Stomach smooth muscle (tissue), 2 donors: ENCODE data around the gene TLE6.
A peak's percentile ranks its signal among the peaks of the same experiment; 100 is the strongest.

Source experiments
- H3K27ac ChIP-seq: one replicate; pipeline ENCODE4 v1.7.0; 2013; ENCODE audit warnings: mild to moderate bottlenecking, low read length, inconsistent platforms
- H3K27me3 ChIP-seq, 2 donors: one replicate each; pipeline ENCODE4 v1.7.0; 2013; ENCODE audit warnings: low read length in 2 of 2; ENCODE audit not compliant: insufficient read depth in 2 of 2, control insufficient read depth in 1 of 2
- H3K36me3 ChIP-seq, 2 donors: one replicate each; pipeline ENCODE4 v1.7.0; 2013; ENCODE audit warnings: low read length in 2 of 2; ENCODE audit not compliant: control insufficient read depth in 2 of 2, insufficient read depth in 2 of 2
- H3K4me1 ChIP-seq: one replicate; pipeline ENCODE4 v1.7.0; 2013; ENCODE audit warnings: low read length; ENCODE audit not compliant: control insufficient read depth, insufficient read depth
- H3K4me3 ChIP-seq, 2 donors: one replicate each; pipeline ENCODE4 v1.7.0; 2013; ENCODE audit warnings: low read length in 2 of 2
- H3K9ac ChIP-seq, 2 donors: one replicate each; pipeline ENCODE4 v1.7.0; 2013; ENCODE audit warnings: low read length in 2 of 2, mild to moderate bottlenecking in 1 of 2
- H3K9me3 ChIP-seq, 2 donors: one replicate each; pipeline ENCODE4 v1.7.0; 2013; ENCODE audit warnings: low read length in 2 of 2; ENCODE audit not compliant: control insufficient read depth in 2 of 2
- donor health status: healthy.
- donor health status: Pancreatic carcinoma.

The TLE6 gene

DNA sequence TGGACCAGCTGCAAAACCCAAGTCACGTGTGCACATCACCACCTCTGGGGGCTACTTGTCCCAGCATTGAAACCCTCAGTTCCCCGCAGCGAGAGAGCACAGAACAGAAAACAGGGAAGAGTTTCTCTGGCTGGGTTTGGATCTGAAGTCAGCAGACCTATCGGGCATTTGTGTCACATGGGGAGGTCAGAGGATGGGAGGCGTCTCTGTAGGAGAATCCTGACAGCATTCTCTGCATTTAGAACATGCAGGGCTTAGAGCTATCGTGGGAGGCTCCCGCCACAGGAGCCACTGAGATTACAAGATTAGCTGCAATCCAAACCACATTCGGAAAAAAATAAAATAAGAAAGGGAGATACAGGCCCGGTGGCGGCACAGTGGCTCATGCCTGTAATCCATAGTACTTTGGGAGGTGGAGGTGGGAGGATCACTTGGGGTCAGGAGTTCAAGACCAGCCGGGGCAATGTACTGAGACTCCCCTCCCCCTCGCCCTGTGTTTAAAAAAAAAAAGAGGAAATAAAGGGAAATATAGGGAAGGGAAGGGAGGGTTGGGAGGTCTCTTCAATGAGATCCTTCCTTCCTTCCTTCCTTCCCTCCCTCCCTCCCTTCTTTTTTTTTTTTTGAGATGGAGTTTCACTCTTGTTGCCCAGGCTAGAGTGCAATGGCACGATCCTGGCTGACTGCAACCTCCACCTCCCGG is 2.9 kb upstream of the TLE6 start:
- H3K27me3 ChIP-seq: no peaks in the 10 kb centered on the region
- H3K4me1 ChIP-seq: peaks cover 29% of the 10 kb centered on the region
- no peak overlapping the region for H3K27ac ChIP-seq
- H3K4me3 ChIP-seq: no peak overlapping the region
- H3K9me3 ChIP-seq: no peaks in the 10 kb centered on the region
- no peak overlapping the region for H3K9ac ChIP-seq
- no peaks in the 10 kb centered on the region for H3K36me3 ChIP-seq

DNA sequence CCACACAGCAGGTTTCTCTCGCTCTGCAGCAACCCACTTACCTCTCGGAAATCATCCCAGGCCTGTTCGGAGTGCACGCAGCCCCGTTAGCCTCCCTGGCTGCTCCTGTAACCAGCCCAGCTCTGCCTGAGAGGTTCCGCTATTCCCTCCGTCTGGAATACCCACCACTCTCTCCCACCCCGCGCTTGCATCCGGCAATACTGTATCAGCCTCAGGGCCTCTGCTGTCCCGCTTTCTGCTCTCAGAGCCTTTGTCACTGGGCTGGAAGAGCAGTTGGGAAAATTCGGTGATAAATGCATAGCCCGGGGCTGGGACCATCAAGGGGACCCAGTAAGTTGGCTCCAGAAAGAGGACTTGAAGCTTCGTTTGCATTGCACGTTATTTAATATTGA is 759 bp upstream of the TLE6 start:
- Histone ChIP-seq H3K27me3 (no peaks in the 10 kb centered on the region), H3K9ac (peak overlapping the region; percentile 39 to 47), H3K27ac (no peak overlapping the region), H3K4me1 (peaks cover 20% of the 10 kb centered on the region), H3K36me3 (no peaks in the 10 kb centered on the region), H3K4me3 (peak overlapping the region; percentile 76 to 81), H3K9me3 (no peaks in the 10 kb centered on the region)

GRCh38 chr19:2977746-2978138 is 378 bp downstream of the TLE6 start:
- H3K27ac ChIP-seq: no peak overlapping the region
- no peaks in the 10 kb centered on the region for H3K9me3 ChIP-seq
- no peak overlapping the region for H3K4me3 ChIP-seq
- no peaks in the 10 kb centered on the region for H3K36me3 ChIP-seq
- no peak overlapping the region for H3K9ac ChIP-seq
- H3K4me1 ChIP-seq: peaks cover 25% of the 10 kb centered on the region
- H3K27me3 ChIP-seq: no peaks in the 10 kb centered on the region

DNA sequence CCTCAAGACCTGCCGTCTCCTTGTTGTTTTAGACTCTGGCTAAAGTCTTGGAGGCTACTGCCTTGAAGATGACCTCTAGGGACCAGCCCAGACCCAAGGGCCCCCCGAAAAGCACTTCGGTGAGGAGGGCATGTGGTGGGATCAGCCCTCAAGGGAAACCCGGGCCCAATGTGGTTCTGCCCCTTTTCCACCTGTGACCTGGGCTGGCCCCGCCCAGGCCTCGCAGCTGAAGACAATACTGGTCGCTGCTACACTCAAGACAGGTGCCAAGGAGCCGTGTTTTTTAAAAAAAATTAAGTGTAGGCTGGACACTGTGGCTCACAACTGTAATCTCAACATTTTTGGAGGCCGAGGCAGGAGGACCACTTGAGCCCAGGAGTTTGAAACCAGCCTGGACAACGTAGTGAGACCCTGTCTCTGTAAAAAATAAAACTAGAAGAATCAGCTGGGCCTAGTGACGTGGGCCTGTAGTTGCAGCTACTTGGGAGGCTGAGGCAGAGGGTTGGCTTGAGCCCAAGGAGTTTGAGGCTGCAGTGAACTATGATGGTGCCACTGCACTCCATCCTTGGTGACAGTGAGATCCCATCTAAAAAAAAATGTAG is 903 bp downstream of the TLE6 start:
- no peaks in the 10 kb centered on the region for H3K36me3 ChIP-seq
- H3K27me3 ChIP-seq: no peaks in the 10 kb centered on the region
- peaks cover 28% of the 10 kb centered on the region for H3K4me1 ChIP-seq
- no peaks in the 10 kb centered on the region for H3K9me3 ChIP-seq
- H3K9ac ChIP-seq: no peak overlapping the region
- no peak overlapping the region for H3K27ac ChIP-seq
- H3K4me3 ChIP-seq: no peak overlapping the region

DNA sequence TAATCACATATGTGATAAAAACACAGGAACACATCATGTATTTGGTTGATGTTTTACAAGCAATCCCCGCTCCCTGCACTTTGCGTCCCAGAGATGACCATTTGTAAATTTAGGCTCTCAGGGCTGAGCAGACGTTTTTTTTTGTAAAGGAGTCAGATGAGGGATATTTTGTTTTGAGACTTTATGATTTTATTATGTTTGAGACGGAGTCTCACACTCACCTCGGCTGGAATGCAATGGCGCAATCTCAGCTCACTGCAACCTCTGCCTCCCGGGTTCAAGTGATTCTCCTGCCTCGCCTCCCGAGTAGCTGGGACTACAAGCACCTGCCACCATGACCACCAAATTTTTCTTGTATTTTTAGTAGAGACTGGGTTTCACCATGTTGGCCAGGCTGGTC is 1.4 kb downstream of the TLE6 start:
- H3K27me3 ChIP-seq: no peaks in the 10 kb centered on the region
- H3K27ac ChIP-seq: no peak overlapping the region
- no peak overlapping the region for H3K9ac ChIP-seq
- H3K4me3 ChIP-seq: no peak overlapping the region
- no peaks in the 10 kb centered on the region for H3K36me3 ChIP-seq
- H3K4me1 ChIP-seq: peaks cover 33% of the 10 kb centered on the region
- no peaks in the 10 kb centered on the region for H3K9me3 ChIP-seq

DNA sequence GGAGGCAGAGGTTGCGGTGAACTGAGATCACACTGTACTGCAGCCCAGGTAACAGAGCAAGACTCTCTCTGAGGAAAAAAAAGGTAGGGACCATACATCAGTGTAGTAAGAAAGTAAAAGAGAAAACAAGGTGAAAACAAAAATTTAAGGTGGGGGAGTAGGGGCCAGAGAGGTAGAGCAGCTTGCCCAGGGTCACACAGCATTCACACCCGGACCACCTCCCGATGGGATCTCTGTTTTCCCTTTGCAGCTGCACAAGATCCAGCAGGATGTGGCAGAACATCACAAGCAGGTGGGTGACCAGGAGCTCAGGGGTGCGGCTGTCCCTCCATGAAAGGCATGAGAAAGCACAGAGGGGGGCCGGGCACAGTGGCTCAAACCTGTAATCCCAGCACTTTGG is 4.5 kb downstream of the TLE6 start:
- Histone ChIP-seq H3K27me3 (no peaks in the 10 kb centered on the region), H3K27ac (no peak overlapping the region), H3K9ac (no peak overlapping the region), H3K4me1 (peaks cover 28% of the 10 kb centered on the region), H3K4me3 (no peak overlapping the region), H3K36me3 (no peaks in the 10 kb centered on the region), H3K9me3 (no peaks in the 10 kb centered on the region)

DNA sequence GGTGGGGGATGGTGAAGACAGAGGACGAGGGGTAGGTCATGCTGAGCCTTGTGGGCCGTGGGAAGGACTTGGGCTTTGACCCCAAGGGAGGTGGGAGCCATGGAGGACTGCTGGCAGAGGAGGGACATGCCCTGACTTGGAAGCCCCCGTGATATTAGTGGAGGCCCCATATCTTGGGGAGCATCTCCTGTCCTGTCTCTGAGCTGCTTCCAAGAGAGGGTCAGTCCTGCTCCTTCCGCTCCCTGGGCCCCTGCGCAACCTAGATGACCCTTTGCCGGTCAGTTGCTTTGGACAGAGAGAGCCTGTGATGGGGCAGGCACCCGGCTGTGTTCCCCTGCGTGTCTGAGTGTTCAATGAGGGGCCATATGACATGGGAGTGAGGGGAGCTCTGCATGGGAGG is 5.2 kb downstream of the TLE6 start:
- Histone ChIP-seq H3K9ac (peak overlapping the region; percentile 5 to 21), H3K9me3 (no peaks in the 10 kb centered on the region), H3K4me1 (peaks cover 23% of the 10 kb centered on the region), H3K27ac (peak overlapping the region; percentile 89), H3K36me3 (no peaks in the 10 kb centered on the region), H3K27me3 (no peaks in the 10 kb centered on the region), H3K4me3 (no peak overlapping the region)

- Histone ChIP-seq H3K4me1 (peaks cover 20% of the 10 kb centered on the region), H3K9ac (peak overlapping the region; percentile 60 to 62), H3K36me3 (no peaks in the 10 kb centered on the region), H3K9me3 (no peaks in the 10 kb centered on the region), H3K27ac (peak overlapping the region; percentile 89), H3K27me3 (no peaks in the 10 kb centered on the region), H3K4me3 (peak overlapping the region in 1 of 2 donors; percentile 71)
These were observed 5.6 kb downstream of the TLE6 start for GRCh38 chr19:2982983-2983350.

GRCh38 chr19:2983351-2984214 is 6.2 kb downstream of the TLE6 start:
- Histone ChIP-seq H3K4me3 (peak overlapping the region; percentile 63 to 71), H3K9ac (peak overlapping the region; percentile 60 to 62), H3K4me1 (peaks cover 20% of the 10 kb centered on the region), H3K27ac (peak overlapping the region; percentile 89), H3K9me3 (no peaks in the 10 kb centered on the region), H3K36me3 (no peaks in the 10 kb centered on the region), H3K27me3 (no peaks in the 10 kb centered on the region)

GRCh38 chr19:2984215-2984528 is 6.8 kb downstream of the TLE6 start:
- Histone ChIP-seq H3K27me3 (no peaks in the 10 kb centered on the region), H3K4me1 (peaks cover 20% of the 10 kb centered on the region), H3K4me3 (peak overlapping the region; percentile 63 to 71), H3K9me3 (no peaks in the 10 kb centered on the region), H3K9ac (peak overlapping the region; percentile 42 to 62), H3K36me3 (no peaks in the 10 kb centered on the region), H3K27ac (no peak overlapping the region)
